HuH-7 (cell line): ENCODE measurements around the gene GLI3.

ENCODE experiments used
- DNase-seq: peaks from one replicate; pipeline ENCODE4 v3.0.0; 2011; ENCODE audit warnings: low spot score

The GLI3 gene

GRCh38 chr7:41928166-41928565, 308.8 kb downstream of the GLI3 start:
- no peak for DNase-seq

- DNase-seq, result no peak
Measured at GRCh38 chr7:41927380-41927779, 309.6 kb downstream of the GLI3 start.

- no peak for DNase-seq
Measured at GRCh38 chr7:41925946-41926345, 311.1 kb downstream of the GLI3 start.

- DNase-seq, result no peak
Measured at GRCh38 chr7:41924796-41925195, 312.2 kb downstream of the GLI3 start.

GRCh38 chr7:41922373-41922772, 314.6 kb downstream of the GLI3 start:
- DNase-seq, result no peak

GRCh38 chr7:41921453-41921981, 315.5 kb downstream of the GLI3 start:
- no peak for DNase-seq

GRCh38 chr7:41918597-41918996, 318.4 kb downstream of the GLI3 start:
- DNase-seq, result no peak

GRCh38 chr7:41916450-41916927, 320.5 kb downstream of the GLI3 start:
- DNase-seq, result no peak

GRCh38 chr7:41915871-41916270, 321.1 kb downstream of the GLI3 start:
- DNase-seq, result no peak

GRCh38 chr7:41912851-41913567, 324.0 kb downstream of the GLI3 start:
- DNase-seq, result no peak

GRCh38 chr7:41912426-41912825, 324.6 kb downstream of the GLI3 start:
- no peak for DNase-seq

- DNase-seq, result no peak
Measured at GRCh38 chr7:41911792-41912191, 325.2 kb downstream of the GLI3 start.
